GM20431 (cell line): ENCODE data around the gene VENTX.

ENCODE experiments used
- in situ Hi-C: fragments of 300-500 bp; cut with MseI, MboI; formaldehyde crosslinking; loops from one replicate; pipeline ENCODE4 v1.15.0; 2020; ENCODE audit warnings: low sequenced_read_pairs; ENCODE audit not compliant: unreplicated experiment

The VENTX gene

DNA sequence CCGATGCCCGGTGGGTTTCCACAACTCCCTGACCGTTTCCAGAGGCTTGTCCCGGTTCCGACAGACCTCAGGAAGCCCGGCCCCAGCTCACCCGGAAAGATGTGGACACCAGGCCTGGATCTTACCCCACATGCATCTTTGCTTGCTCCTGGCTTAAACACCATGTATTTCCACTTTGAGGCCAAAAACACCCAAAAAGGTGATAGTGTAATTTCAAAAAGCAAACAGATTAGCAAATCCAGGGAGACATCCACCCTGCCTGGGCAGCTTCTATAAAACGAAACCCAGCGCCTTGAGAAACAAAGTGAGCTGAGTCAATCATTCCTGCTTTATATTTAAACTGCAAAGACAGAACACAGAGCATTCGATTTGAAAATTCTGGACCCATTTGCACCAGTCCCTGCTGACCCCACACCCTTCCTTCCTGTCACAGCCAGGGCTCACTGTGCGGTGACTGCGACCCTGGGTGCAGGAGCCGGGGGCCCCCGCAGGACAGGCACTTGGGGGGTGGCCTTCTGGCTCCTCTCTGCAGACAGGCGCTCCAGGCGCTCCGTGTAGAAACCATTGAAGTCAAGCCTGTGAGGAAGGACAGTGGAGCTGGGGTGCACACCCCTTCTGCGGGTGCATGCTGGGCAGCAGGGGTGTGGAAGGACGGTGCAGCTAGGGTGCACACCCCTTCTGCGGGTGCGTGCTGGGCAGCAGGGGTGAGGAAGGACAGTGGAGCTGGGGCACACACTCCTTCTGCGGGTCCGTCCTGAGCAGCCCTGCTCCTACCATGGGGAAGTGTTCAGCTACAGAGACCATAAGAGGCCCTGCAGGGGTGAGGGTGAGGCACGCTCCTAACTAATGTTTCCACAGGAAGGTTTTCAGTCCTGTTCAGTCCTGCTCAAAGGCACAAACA, 41.9 kb downstream of the VENTX start:
- in situ Hi-C loops, result no loop called here

DNA sequence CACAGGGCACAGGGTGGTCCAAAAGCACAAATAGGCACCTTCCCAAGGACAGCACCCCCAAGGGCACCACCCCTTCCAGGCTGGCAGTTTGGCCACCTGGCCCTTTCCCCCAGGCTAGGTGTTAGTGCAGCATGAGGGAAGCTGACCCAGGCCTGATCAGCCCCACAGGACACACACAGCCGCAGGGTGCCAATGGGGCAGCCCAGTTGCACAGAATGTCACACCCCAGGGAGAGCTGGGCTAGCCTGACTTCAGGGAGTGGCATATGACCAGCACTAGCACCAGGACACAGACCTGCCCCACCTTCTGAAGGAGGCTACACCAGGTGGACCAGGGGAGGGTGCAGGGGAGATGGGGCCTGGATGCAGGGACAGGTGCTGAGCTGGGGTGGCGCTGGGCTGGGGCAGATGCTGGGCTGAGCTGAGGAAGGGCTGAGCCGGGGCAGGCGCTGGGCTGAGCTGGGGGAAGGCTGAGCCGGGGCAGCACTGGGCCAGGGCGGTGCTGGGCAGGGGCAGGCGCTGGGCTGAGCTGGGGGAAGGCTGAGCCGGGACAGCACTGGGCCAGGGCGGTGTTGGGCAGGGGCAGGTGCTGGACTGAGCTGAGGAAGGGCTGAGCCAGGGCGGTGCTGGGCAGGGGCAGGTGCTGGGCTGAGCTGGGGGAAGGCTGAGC, 42.9 kb downstream of the VENTX start:
- in situ Hi-C loops, result no loop called here

DNA sequence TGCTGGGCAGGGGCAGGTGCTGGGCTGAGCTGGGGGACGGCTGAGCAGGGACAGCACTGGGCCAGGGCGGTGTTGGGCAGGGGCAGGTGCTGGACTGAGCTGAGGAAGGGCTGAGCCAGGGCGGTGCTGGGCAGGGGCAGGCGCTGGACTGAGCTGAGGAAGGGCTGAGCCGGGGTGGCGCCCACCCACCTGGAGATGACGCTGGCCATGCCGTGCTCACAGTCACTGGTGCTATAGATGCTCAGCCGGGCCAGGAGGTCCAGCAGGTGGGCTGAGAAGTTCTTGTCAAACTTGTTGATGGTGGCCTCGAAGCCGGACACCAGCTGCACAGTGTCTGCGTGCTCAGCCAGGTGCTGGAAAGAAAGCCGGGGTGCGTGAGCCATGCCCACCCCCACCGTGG, 43.4 kb downstream of the VENTX start:
- in situ Hi-C loops, result no loop called here

DNA sequence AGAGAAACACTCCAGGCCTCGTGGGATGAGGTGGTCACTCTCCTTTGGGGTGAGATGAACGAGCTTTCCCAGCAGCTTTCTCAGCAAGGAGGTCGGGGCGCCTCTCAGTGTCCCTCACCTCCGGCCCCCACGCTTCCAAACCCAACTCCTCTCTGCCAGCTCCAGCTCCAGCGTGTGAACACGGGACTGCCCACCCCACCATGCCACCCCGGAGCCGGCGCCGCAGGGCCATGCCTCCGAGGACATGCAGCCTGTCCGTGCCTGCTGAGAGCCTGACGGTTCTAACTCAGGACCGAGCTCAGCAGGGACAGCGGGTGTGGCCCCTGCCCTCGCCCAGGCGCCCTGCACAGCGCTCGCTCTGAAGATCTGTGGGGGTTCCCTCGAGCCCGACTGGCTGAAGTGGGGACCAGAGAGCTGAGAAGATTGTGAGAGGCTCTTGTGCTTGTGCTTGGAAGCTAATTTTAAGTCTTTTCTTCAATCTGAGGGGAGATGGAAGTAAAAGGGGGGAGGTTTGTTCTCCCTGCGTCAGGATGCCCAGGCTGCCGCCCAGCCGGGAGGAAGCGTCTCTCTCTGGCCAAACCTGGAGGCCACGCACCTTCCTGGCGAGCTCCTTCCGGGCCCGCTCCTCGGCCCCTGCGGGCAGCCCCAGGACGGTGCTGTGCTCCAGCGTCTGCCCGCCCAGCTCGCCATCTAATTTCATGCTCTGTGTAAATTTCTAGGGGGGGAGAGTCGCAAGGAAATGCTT, 44.1 kb downstream of the VENTX start:
- in situ Hi-C loops, result no loop called here

DNA sequence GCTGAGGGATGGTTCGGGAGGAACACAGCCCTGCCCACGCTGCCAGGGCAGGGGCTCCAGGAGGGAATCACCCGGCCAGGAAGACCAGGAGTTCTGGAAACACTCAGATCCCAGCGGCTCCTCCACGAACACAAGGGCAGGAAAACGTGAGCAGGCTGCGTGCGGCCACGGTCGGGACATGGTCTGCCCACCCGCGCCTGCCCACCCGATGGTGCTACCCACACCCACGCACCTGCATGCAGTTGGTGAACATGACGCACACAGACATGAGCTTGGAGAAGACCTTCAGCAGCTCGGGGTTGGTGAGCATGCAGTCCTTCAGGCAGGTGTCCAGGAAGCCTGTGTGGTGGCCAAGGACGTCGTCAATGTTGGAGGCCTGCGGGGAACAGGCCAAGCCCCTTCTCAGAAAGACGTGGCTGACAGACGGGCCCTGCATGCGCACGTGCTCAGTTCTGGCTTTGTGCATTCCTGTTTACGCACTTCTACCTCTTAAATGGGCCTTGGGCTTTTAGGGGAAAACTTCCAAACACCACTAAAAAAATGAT, 45.3 kb downstream of the VENTX start:
- in situ Hi-C loops, result no loop called here

DNA sequence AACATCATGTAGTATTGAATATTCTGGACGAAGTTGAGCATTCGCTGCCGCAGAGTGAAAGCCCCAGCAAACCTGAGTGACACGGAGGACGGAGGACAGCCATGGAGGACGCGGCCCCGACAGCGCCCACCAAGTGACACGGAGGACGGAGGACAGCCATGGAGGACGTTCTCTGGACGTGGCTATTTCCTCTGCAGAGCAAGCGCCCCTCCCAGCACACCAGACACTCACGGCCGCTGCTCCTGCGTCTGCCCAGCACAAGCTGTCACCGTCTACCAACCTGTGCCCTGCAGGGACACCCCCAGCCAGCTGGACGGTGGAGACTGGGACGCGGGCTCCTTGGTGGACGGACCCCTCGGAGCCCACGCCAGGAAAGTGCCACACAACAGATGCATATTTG, 46.3 kb downstream of the VENTX start:
- in situ Hi-C loops, result no loop called here

DNA sequence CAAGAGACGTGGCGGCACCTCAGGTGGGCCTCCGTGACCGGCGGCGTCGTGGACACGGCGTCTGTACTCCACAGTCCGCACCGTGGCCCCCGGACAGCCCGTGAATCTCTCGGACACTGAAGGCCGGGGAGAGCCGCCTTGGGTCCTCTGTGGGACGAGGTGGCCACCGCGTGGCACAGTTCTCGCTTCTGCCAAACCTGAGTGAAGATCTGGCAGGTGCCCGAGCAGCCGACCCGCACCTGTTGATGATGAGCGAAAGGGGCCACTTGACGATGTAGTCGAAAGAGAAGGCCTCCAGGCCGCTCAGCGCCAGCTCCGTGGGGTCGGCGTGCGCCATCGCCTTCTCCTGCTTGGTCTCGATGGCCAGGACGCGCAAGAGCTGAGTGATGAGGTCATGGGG, 47.6 kb downstream of the VENTX start:
- in situ Hi-C loops, result no loop called here

DNA sequence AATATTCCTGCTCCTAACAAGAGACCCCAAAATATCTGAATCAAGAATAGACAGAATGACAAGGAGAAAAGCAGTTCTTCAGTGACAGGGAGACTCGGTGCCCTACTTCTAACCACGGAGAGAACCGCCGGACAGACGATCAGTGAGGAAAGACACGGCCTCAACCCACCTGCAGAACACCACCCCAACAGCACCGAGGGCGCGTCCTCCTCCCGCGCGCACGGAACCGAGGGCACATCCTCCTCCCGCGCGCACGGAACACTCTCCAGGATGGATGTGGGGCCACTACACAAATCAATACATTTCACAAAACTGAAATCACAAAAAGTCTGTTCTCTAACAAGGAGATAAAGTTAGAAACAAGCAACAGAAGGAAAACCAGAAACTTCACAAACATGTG, 48.7 kb downstream of the VENTX start:
- in situ Hi-C loops, result no loop called here

DNA sequence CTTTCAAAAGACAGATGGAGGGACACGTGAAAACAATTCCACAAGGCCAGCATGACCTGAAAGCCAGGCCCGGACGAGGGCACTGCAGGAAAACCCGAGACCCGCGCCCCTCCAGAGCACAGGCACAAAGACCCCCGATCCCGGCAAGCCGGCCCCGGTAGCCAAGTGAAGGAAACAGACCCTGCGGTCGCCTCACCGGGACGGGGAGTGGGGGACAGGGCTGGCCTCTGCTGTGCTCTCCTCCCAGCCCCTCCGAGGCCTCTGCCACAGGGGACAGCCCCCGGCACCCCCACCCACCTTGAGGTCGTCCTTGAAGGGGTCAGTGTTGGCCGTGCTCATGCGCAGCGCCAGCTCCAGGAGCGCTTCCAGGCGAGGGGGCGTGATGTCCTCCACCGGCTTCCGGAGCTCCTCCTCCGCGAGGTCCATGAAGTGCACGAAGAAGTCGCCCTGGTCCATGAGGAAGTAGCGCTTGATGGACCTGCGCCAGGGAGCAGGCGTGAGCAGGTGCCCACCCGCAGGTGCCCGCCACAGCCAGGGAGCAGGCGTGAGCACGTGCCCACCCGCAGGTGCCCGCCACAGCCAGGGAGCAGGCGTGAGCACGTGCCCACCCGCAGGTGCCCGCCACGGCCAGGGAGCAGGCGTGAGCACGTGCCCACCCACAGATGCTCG, 50.3 kb downstream of the VENTX start:
- in situ Hi-C loops, result no loop called here

DNA sequence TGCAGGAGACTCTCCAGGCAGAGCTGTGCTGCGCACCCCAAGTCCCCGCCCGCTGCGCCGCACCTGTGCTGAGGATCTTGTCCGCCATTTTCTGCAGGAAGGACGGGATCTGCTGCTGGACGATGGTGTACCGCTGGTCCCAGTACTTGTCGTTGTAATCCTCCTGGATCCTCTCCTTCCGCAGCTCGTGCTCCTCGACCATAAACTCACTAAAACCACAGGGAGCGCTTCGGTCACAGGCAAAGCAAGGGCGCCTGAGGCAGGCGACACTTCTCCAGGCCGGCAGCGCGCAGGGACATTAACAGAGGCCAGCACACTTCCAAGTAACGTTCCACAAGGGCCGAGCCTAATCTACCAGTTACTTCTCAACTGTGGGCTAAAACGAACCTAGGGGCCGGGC, 52.1 kb downstream of the VENTX start:
- in situ Hi-C loops, result no loop called here
